ENCODE measurements around the gene GP1BB. TPM values are rescaled to one million over a fixed set of nuclear protein-coding genes. Genes with fewer than 3 reads are reported as not detected.

GP1BB gene
- total RNA-seq, 1 experiment from 2014 or later: 4.9 TPM

- Histone ChIP-seq H3K4me1 (replicated peaks) (peaks cover 5% of the 10 kb centered on the region; the same call in 1 of the 2 replicates), H3K27ac (no peak within 1 kb of the TSS), H3K36me3 (no peaks in the 10 kb centered on the region), H3K9me3 (replicated peaks) (no peaks in the 10 kb centered on the region), H3K4me3 (peak within 1 kb of the TSS; percentile 41), H3K27me3 (replicated peaks) (peaks cover 29% of the 10 kb centered on the region)
- no peak for DNase-seq (ENCODE audit: low read depth in 1 of 2, low spot score in 2 of 2)
These were observed 37.0 kb downstream of the GP1BB start, which contains the start of gene TBX1 for GRCh38 chr22:19760058-19760950. Gene TBX1, plus strand, starts transcription at chr22:19760778. Its CDS starts 66 bp downstream, at chr22:19760844.

GRCh38 chr22:19760951-19761724 is 37.8 kb downstream of the GP1BB start:
- H3K27me3 ChIP-seq (replicated peaks): peaks cover 20% of the 10 kb centered on the region
- DNase-seq (ENCODE audit: low read depth in 1 of 2, low spot score in 2 of 2): no peak
- H3K4me1 ChIP-seq (replicated peaks): peaks cover 5% of the 10 kb centered on the region; the same call in 1 of the 2 replicates
- H3K36me3 ChIP-seq: no peaks in the 10 kb centered on the region
- H3K9me3 ChIP-seq (replicated peaks): no peaks in the 10 kb centered on the region
- H3K27ac ChIP-seq: no peak overlapping the region
- peak overlapping the region; percentile 41 for H3K4me3 ChIP-seq

- DNase-seq (ENCODE audit: low read depth in 1 of 2, low spot score in 2 of 2): peak in 1 of 2 experiments; percentile 23
- no peaks in the 10 kb centered on the region for H3K36me3 ChIP-seq
- no peaks in the 10 kb centered on the region for H3K9me3 ChIP-seq (replicated peaks)
- H3K4me1 ChIP-seq (replicated peaks): peaks cover 4% of the 10 kb centered on the region; the same call in 1 of the 2 replicates
- H3K27me3 ChIP-seq (replicated peaks): peaks cover 15% of the 10 kb centered on the region
- H3K27ac ChIP-seq: no peak overlapping the region
- H3K4me3 ChIP-seq: peak overlapping the region; percentile 41
These were observed 38.6 kb downstream of the GP1BB start for GRCh38 chr22:19761725-19762567.

GRCh38 chr22:19762568-19763457 is 39.5 kb downstream of the GP1BB start:
- no peaks in the 10 kb centered on the region; the same call in 1 of the 2 replicates for H3K4me1 ChIP-seq (replicated peaks)
- no peaks in the 10 kb centered on the region for H3K36me3 ChIP-seq
- no peak overlapping the region for H3K4me3 ChIP-seq
- H3K27me3 ChIP-seq (replicated peaks): peaks cover 10% of the 10 kb centered on the region
- DNase-seq (ENCODE audit: low read depth in 1 of 2, low spot score in 2 of 2): no peak
- no peaks in the 10 kb centered on the region for H3K9me3 ChIP-seq (replicated peaks)
- H3K27ac ChIP-seq: no peak overlapping the region

GRCh38 chr22:19763458-19764298 is 40.3 kb downstream of the GP1BB start:
- Histone ChIP-seq H3K4me1 (replicated peaks) (no peaks in the 10 kb centered on the region; the same call in 1 of the 2 replicates), H3K36me3 (no peaks in the 10 kb centered on the region), H3K27me3 (replicated peaks) (peaks cover 10% of the 10 kb centered on the region), H3K4me3 (no peak overlapping the region), H3K27ac (no peak overlapping the region), H3K9me3 (replicated peaks) (no peaks in the 10 kb centered on the region)
- DNase-seq (ENCODE audit: low read depth in 1 of 2, low spot score in 2 of 2): no peak

GRCh38 chr22:19764299-19764593 is 40.9 kb downstream of the GP1BB start:
- Histone ChIP-seq H3K9me3 (replicated peaks) (no peaks in the 10 kb centered on the region), H3K4me3 (no peak overlapping the region), H3K27me3 (replicated peaks) (peaks cover 10% of the 10 kb centered on the region), H3K27ac (no peak overlapping the region), H3K4me1 (replicated peaks) (no peaks in the 10 kb centered on the region; the same call in 1 of the 2 replicates), H3K36me3 (no peaks in the 10 kb centered on the region)
- DNase-seq (ENCODE audit: low read depth in 1 of 2, low spot score in 2 of 2): no peak

GRCh38 chr22:19764636-19765476 is 41.5 kb downstream of the GP1BB start:
- no peaks in the 10 kb centered on the region for H3K36me3 ChIP-seq
- DNase-seq (ENCODE audit: low read depth in 1 of 2, low spot score in 2 of 2): no peak
- H3K27me3 ChIP-seq (replicated peaks): peaks cover 7% of the 10 kb centered on the region

GRCh38 chr22:19765477-19766239 is 42.3 kb downstream of the GP1BB start:
- Histone ChIP-seq H3K36me3 (no peaks in the 10 kb centered on the region), H3K27me3 (replicated peaks) (peaks cover 3% of the 10 kb centered on the region; the same call in 1 of the 2 replicates), H3K27ac (no peak overlapping the region), H3K4me3 (no peak overlapping the region), H3K9me3 (replicated peaks) (no peaks in the 10 kb centered on the region), H3K4me1 (replicated peaks) (no peaks in the 10 kb centered on the region; the same call in 1 of the 2 replicates)
- DNase-seq (ENCODE audit: low read depth in 1 of 2, low spot score in 2 of 2): no peak

More at GRCh38 chr22:19764636-19765476, 41.5 kb downstream of the GP1BB start:
- no peaks in the 10 kb centered on the region; the same call in 1 of the 2 replicates for H3K4me1 ChIP-seq (replicated peaks)
- no peak overlapping the region for H3K4me3 ChIP-seq
- no peaks in the 10 kb centered on the region for H3K9me3 ChIP-seq (replicated peaks)
- H3K27ac ChIP-seq: no peak overlapping the region

GRCh38 chr22:19766240-19766510 is 42.8 kb downstream of the GP1BB start:
- Histone ChIP-seq H3K36me3 (no peaks in the 10 kb centered on the region), H3K27ac (no peak overlapping the region), H3K27me3 (replicated peaks) (peaks cover under 1% of the 10 kb centered on the region; the same call in 1 of the 2 replicates), H3K9me3 (replicated peaks) (no peaks in the 10 kb centered on the region), H3K4me3 (no peak overlapping the region), H3K4me1 (replicated peaks) (no peaks in the 10 kb centered on the region; the same call in 1 of the 2 replicates)
- DNase-seq (ENCODE audit: low read depth in 1 of 2, low spot score in 2 of 2): no peak

- H3K27me3 ChIP-seq (replicated peaks): no peaks in the 10 kb centered on the region
These were observed 43.4 kb downstream of the GP1BB start for GRCh38 chr22:19766511-19767426.

More at GRCh38 chr22:19766511-19767426, 43.4 kb downstream of the GP1BB start:
- DNase-seq (ENCODE audit: low read depth in 1 of 2, low spot score in 2 of 2): no peak
- no peak overlapping the region for H3K4me3 ChIP-seq
- no peak overlapping the region for H3K27ac ChIP-seq
- no peaks in the 10 kb centered on the region for H3K36me3 ChIP-seq
- no peaks in the 10 kb centered on the region for H3K4me1 ChIP-seq (replicated peaks)
- no peaks in the 10 kb centered on the region for H3K9me3 ChIP-seq (replicated peaks)
